ENCODE data around the gene PNPLA4.

DNA sequence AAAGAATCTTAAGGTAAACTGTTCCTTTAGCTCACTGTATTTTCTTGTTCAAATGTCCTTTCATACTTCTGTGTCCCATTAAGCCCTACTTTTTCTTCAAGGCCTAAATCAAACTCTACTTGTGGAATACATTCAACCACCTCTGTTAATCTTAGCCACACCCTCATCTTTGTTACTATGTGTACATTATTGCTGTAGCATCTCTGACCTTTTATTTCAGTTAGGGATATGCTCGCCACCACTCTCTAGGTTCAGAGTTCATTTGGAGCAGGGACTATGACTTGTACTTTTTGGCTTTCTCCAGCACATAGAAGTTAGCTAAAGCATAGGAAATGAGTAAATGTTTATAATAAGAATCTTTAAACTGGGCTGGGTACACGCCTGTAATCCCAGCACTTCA, 6.8 kb upstream of the PNPLA4 start:
- TF ChIP-seq CTCF (IDR thresholded peaks at IDR 0.05), result no peak
- TF ChIP-seq, protein P1, sequence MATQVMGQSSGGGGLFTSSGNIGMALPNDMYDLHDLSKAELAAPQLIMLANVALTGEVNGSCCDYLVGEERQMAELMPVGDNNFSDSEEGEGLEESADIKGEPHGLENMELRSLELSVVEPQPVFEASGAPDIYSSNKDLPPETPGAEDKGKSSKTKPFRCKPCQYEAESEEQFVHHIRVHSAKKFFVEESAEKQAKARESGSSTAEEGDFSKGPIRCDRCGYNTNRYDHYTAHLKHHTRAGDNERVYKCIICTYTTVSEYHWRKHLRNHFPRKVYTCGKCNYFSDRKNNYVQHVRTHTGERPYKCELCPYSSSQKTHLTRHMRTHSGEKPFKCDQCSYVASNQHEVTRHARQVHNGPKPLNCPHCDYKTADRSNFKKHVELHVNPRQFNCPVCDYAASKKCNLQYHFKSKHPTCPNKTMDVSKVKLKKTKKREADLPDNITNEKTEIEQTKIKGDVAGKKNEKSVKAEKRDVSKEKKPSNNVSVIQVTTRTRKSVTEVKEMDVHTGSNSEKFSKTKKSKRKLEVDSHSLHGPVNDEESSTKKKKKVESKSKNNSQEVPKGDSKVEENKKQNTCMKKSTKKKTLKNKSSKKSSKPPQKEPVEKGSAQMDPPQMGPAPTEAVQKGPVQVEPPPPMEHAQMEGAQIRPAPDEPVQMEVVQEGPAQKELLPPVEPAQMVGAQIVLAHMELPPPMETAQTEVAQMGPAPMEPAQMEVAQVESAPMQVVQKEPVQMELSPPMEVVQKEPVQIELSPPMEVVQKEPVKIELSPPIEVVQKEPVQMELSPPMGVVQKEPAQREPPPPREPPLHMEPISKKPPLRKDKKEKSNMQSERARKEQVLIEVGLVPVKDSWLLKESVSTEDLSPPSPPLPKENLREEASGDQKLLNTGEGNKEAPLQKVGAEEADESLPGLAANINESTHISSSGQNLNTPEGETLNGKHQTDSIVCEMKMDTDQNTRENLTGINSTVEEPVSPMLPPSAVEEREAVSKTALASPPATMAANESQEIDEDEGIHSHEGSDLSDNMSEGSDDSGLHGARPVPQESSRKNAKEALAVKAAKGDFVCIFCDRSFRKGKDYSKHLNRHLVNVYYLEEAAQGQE (IDR thresholded peaks at IDR 0.05; ENCODE audit: insufficient read depth in 1 of 2, low read depth in 2 of 2, low read length in 1 of 2), result no peak
- TF ChIP-seq SIN3A (IDR thresholded peaks at IDR 0.05; ENCODE audit: borderline replicate concordance, insufficient read depth, low read depth, low read length), result no peak
- TF ChIP-seq POLR2AphosphoS5 (IDR thresholded peaks at IDR 0.05; ENCODE audit: low read depth, low read length), result no peak
- no peak for TF ChIP-seq TCF7L2 (IDR thresholded peaks at IDR 0.05; ENCODE audit: low read depth, low read length)

All from Panc1 (cell line).